Measurements from ENCODE around the gene CIITA. TPM values are rescaled to one million over a fixed set of nuclear protein-coding genes. Genes with fewer than 3 reads are reported as not detected.

Gene CIITA
- total RNA-seq, 4 donors from 2014 or later = 1.2 to 26.9 (median 13.9) TPM

DNA sequence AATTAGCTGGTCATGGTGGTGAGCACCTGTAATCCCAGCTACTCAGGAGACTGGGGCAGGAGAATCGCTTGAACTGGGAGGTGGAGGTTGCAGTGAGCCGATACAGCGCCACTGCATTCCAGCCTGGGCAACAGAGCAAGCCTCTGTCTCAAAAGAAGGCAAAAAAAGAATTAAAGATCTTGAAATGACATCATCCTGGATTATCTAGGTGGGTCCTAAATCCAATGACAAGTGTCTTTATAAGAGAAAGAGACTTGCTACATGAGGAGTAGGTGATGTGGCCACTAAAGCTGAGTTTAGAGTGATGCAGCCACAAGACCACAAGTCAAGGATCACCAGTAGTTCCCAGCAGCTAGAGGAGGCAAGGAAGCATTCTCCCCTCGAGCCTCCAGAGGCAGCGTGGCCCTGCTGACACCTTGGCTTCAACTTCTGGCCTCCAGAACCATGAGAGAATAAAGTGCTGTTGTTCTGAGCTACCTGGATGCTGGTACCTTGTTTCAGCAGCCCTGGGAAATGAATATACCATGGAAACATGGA, 15.8 kb downstream of the CIITA start:
- Histone ChIP-seq H3K36me3 (no peaks in the 10 kb centered on the region), H3K4me3 (no peak overlapping the region), H3K27me3 (no peaks in the 10 kb centered on the region), H3K9me3 (no peaks in the 10 kb centered on the region), H3K4me1 (no peaks in the 10 kb centered on the region), H3K27ac (no peak overlapping the region)
- TF ChIP-seq EP300 (IDR thresholded peaks at IDR 0.05; ENCODE audit: low read depth) (no peak), POLR2A (IDR thresholded peaks at IDR 0.05) (no peak), POLR2AphosphoS5 (IDR thresholded peaks at IDR 0.05) (no peak)
- TF ChIP-seq, protein P1, sequence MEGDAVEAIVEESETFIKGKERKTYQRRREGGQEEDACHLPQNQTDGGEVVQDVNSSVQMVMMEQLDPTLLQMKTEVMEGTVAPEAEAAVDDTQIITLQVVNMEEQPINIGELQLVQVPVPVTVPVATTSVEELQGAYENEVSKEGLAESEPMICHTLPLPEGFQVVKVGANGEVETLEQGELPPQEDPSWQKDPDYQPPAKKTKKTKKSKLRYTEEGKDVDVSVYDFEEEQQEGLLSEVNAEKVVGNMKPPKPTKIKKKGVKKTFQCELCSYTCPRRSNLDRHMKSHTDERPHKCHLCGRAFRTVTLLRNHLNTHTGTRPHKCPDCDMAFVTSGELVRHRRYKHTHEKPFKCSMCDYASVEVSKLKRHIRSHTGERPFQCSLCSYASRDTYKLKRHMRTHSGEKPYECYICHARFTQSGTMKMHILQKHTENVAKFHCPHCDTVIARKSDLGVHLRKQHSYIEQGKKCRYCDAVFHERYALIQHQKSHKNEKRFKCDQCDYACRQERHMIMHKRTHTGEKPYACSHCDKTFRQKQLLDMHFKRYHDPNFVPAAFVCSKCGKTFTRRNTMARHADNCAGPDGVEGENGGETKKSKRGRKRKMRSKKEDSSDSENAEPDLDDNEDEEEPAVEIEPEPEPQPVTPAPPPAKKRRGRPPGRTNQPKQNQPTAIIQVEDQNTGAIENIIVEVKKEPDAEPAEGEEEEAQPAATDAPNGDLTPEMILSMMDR (IDR thresholded peaks at IDR 0.05) = no peak
- in situ Hi-C loops (cut with MboI; ENCODE audit: low pct_ligation_motif_present in 1 of 4, low pct_unique_long_range_greater_than_20kb in 1 of 4, low sequenced_read_pairs in 3 of 4) = loop anchor here in 1 of 4 donors (25.0 kb wide), 1 partner anchor 631 kb away; no protein-coding TSS in a partner anchor
- intact Hi-C loops (cut with DNase I; ENCODE audit: low total_unique reads) = no loop called here
- no peak for DNase-seq
- WGBS, 2 donors (ENCODE audit: low coverage in 1 of 2) = 86 to 94% methylated on average over 3 to 5 of the region's 5 CpGs

DNA sequence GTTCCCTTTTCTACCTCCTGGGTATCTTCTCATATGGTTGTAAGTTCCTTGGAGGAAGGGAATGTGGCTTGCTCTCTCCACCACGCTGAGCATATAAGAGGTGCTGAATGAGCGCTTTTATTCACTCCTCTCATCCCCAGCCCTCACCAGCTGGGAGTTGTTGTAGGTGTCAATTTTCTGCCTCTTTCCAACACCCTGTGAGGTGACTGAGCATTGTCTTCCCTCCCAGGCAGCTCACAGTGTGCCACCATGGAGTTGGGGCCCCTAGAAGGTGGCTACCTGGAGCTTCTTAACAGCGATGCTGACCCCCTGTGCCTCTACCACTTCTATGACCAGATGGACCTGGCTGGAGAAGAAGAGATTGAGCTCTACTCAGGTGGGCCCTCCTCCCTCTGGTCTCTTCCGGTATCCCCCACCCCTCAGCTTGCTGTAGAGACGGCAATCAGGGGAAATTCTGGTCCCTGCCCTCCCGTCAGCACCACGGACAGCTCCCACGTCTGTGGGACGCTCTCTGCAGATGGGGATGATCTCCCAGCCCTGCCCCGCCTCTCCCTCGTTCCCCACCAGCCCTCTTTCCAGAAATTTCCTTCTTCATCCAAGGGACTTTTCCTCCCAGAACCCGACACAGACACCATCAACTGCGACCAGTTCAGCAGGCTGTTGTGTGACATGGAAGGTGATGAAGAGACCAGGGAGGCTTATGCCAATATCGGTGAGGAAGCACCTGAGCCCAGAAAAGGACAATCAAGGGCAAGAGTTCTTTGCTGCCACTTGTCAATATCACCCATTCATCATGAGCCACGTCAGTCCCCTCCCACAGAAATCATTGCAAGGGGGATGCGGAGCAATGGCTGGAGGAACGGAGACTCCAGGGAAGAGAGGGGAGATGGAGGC, 18.3 kb downstream of the CIITA start:
- 48 to 58% methylated on average over 3 to 17 of the region's 17 CpGs for WGBS, 2 donors (ENCODE audit: low coverage in 1 of 2)
- H3K36me3 ChIP-seq = no peaks in the 10 kb centered on the region
- H3K27ac ChIP-seq = no peak overlapping the region
- in situ Hi-C loops (cut with MboI; ENCODE audit: low pct_ligation_motif_present in 1 of 4, low pct_unique_long_range_greater_than_20kb in 1 of 4, low sequenced_read_pairs in 3 of 4) = loop anchor here in 1 of 4 donors (25.0 kb wide), 1 partner anchor 633 kb away; no protein-coding TSS in a partner anchor
- H3K4me3 ChIP-seq = no peak overlapping the region
- DNase-seq = peak; percentile 33
- no peaks in the 10 kb centered on the region for H3K27me3 ChIP-seq
- TF ChIP-seq, protein P1 (IDR thresholded peaks at IDR 0.05) = no peak
- TF ChIP-seq POLR2A (IDR thresholded peaks at IDR 0.05) (no peak), POLR2AphosphoS5 (IDR thresholded peaks at IDR 0.05) (no peak), EP300 (IDR thresholded peaks at IDR 0.05; ENCODE audit: low read depth) (no peak)
- H3K9me3 ChIP-seq = no peaks in the 10 kb centered on the region
- no peaks in the 10 kb centered on the region for H3K4me1 ChIP-seq
- intact Hi-C loops (cut with DNase I; ENCODE audit: low total_unique reads) = no loop called here

DNA sequence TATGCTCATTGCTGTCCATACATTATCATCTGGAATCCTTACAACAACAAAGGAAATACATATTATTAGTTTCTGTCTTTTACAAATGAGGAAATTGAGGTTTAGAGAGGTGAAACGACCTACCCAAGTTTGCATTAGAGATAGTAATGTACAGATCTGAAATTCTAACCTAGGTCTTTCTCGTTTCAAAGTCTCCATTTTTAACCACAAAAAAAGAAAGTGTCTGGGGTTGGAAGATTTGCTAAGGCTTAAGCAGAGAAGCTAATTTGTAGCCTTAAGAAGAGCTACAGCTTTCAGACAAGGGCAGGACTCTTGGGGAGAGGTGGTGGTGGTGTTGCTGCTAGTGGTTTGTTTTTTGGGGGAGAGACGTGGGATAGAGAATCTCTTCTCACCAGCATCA, 19.2 kb downstream of the CIITA start:
- no peak for DNase-seq
- in situ Hi-C loops (cut with MboI; ENCODE audit: low pct_ligation_motif_present in 1 of 4, low pct_unique_long_range_greater_than_20kb in 1 of 4, low sequenced_read_pairs in 3 of 4) (loop anchor here in 1 of 4 donors (25.0 kb wide), 1 partner anchor 634 kb away; no protein-coding TSS in a partner anchor), intact Hi-C loops (cut with DNase I; ENCODE audit: low total_unique reads) (no loop called here)
- no peak overlapping the region for H3K4me3 ChIP-seq
- H3K27ac ChIP-seq = peak overlapping the region in 1 of 4 donors; percentile 23
- WGBS, 2 donors (ENCODE audit: low coverage in 1 of 2) = 57 to 65% methylated on average over 1 to 3 of the region's 3 CpGs
- no peaks in the 10 kb centered on the region for H3K9me3 ChIP-seq
- no peaks in the 10 kb centered on the region for H3K36me3 ChIP-seq
- TF ChIP-seq POLR2A (IDR thresholded peaks at IDR 0.05) (no peak), EP300 (IDR thresholded peaks at IDR 0.05; ENCODE audit: low read depth) (no peak), POLR2AphosphoS5 (IDR thresholded peaks at IDR 0.05) (no peak)
- TF ChIP-seq, protein P1 (IDR thresholded peaks at IDR 0.05) = no peak
- H3K27me3 ChIP-seq = no peaks in the 10 kb centered on the region
- H3K4me1 ChIP-seq = no peaks in the 10 kb centered on the region

DNA sequence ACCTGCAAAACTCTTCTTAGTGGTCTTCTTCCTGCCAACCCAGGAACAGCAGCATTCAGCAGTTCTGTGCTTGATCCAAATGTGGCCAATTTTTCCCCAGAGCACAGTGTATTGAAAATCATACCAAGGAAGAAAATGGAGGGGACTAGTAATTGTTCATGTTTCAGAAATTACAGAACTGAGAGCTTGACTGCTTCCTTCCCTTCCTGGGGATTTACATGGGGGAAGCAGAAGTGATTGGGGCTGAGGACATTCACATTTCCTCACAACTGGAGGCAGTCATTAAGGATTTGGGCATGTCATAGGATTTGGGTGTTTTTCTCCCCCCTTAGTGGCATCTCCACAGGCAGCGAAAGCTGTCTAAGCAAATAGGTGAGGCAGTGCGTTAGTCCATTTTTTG, 19.7 kb downstream of the CIITA start:
- Histone ChIP-seq H3K4me1 (no peaks in the 10 kb centered on the region), H3K9me3 (no peaks in the 10 kb centered on the region), H3K4me3 (no peak overlapping the region), H3K27me3 (no peaks in the 10 kb centered on the region), H3K36me3 (no peaks in the 10 kb centered on the region), H3K27ac (peak overlapping the region in 2 of 4 donors; percentile 8 to 23)
- TF ChIP-seq, protein P1 (IDR thresholded peaks at IDR 0.05) = no peak
- TF ChIP-seq POLR2AphosphoS5 (IDR thresholded peaks at IDR 0.05) (no peak), POLR2A (IDR thresholded peaks at IDR 0.05) (no peak), EP300 (IDR thresholded peaks at IDR 0.05; ENCODE audit: low read depth) (no peak)
- WGBS, 2 donors (ENCODE audit: low coverage in 1 of 2) = 79 to 93% methylated on average over 2 of the region's 2 CpGs
- in situ Hi-C loops (cut with MboI; ENCODE audit: low pct_ligation_motif_present in 1 of 4, low pct_unique_long_range_greater_than_20kb in 1 of 4, low sequenced_read_pairs in 3 of 4) = loop anchor here in 1 of 4 donors (25.0 kb wide), 1 partner anchor 634 kb away; no protein-coding TSS in a partner anchor
- DNase-seq = no peak
- intact Hi-C loops (cut with DNase I; ENCODE audit: low total_unique reads) = no loop called here

All from transverse colon (tissue), 4 donors.